ENCODE measurements around the gene COLGALT1. TPM values are rescaled to one million over a fixed set of nuclear protein-coding genes. Genes with fewer than 3 reads are reported as not detected.

Gene COLGALT1
- total RNA-seq, 1 experiment from 2014 or later: 80.1 TPM

- Histone ChIP-seq H3K4me3 (ENCODE audit: low read depth, low read length) (no peak overlapping the region), H3K27me3 (replicated peaks; ENCODE audit: control insufficient read depth, insufficient read depth, low read length) (no peaks in the 10 kb centered on the region), H3K36me3 (ENCODE audit: control insufficient read depth, insufficient read depth, low read length) (peaks cover 1% of the 10 kb centered on the region), H3K4me1 (0 out of 2 replicates have a peak, but pooled peaks cover 5% of the 10 kb centered on the region), H3K9me3 (no peaks in the 10 kb centered on the region)
- Mint-ChIP-seq H3K36me3 (ENCODE audit: insufficient read depth, unreplicated experiment) (peaks cover 63% of the 10 kb centered on the region), H3K27ac (ENCODE audit: unreplicated experiment) (no peak overlapping the region), H3K9me3 (ENCODE audit: unreplicated experiment) (no peaks in the 10 kb centered on the region), H3K4me3 (ENCODE audit: unreplicated experiment) (no peak overlapping the region), H3K4me1 (ENCODE audit: low read depth, unreplicated experiment) (peaks cover 13% of the 10 kb centered on the region), H3K27me3 (ENCODE audit: insufficient read depth, unreplicated experiment) (no peaks in the 10 kb centered on the region)
- POLR2A ChIA-PET: no interaction called here
- TF ChIP-seq CTCF (IDR thresholded peaks at IDR 0.05; ENCODE audit: insufficient read depth in 1 of 2, low read depth in 1 of 2, low read length in 1 of 2, severe bottlenecking in 1 of 2, unreplicated experiment in 1 of 2): no peak
- no TSS peak for BruUV-seq (replicated peaks)
- DNase-seq: no peak
- CTCF ChIA-PET: interaction anchor here (1.5 kb wide), 1 partner anchor 11 kb away, joined by 7 read pairs; no protein-coding TSS in a partner anchor
- intact Hi-C loops (cut with micrococcal nuclease; ENCODE audit: unreplicated experiment): no loop called here
These were observed 7.1 kb downstream of the COLGALT1 start for GRCh38 chr19:17562561-17562960.

- H3K4me1 ChIP-seq: 0 out of 2 replicates have a peak, but pooled peaks cover 5% of the 10 kb centered on the region
- no peak overlapping the region for H3K4me3 Mint-ChIP-seq (ENCODE audit: unreplicated experiment)
- no peak overlapping the region for H3K4me3 ChIP-seq (ENCODE audit: low read depth, low read length)
- TF ChIP-seq CTCF (IDR thresholded peaks at IDR 0.05; ENCODE audit: insufficient read depth in 1 of 2, low read depth in 1 of 2, low read length in 1 of 2, severe bottlenecking in 1 of 2, unreplicated experiment in 1 of 2): no peak
- no peaks in the 10 kb centered on the region for H3K27me3 Mint-ChIP-seq (ENCODE audit: insufficient read depth, unreplicated experiment)
- no peaks in the 10 kb centered on the region for H3K9me3 Mint-ChIP-seq (ENCODE audit: unreplicated experiment)
- CTCF ChIA-PET: no interaction called here
- H3K27ac Mint-ChIP-seq (ENCODE audit: unreplicated experiment): peak overlapping the region; percentile 28
- no TSS peak for BruUV-seq (replicated peaks)
- H3K4me1 Mint-ChIP-seq (ENCODE audit: low read depth, unreplicated experiment): peaks cover 6% of the 10 kb centered on the region
- POLR2A ChIA-PET: no interaction called here
- intact Hi-C loops (cut with micrococcal nuclease; ENCODE audit: unreplicated experiment): no loop called here
- DNase-seq: no peak
- peaks cover 69% of the 10 kb centered on the region for H3K36me3 Mint-ChIP-seq (ENCODE audit: insufficient read depth, unreplicated experiment)
- H3K27me3 ChIP-seq (replicated peaks; ENCODE audit: control insufficient read depth, insufficient read depth, low read length): no peaks in the 10 kb centered on the region
- H3K9me3 ChIP-seq: no peaks in the 10 kb centered on the region
- H3K36me3 ChIP-seq (ENCODE audit: control insufficient read depth, insufficient read depth, low read length): no peaks in the 10 kb centered on the region; the same call in 1 of the 2 replicates
These were observed 9.3 kb downstream of the COLGALT1 start for GRCh38 chr19:17564781-17565180.

GRCh38 chr19:17565611-17566010, 10.2 kb downstream of the COLGALT1 start:
- Mint-ChIP-seq H3K27me3 (ENCODE audit: insufficient read depth, unreplicated experiment) (no peaks in the 10 kb centered on the region), H3K4me1 (ENCODE audit: low read depth, unreplicated experiment) (no peaks in the 10 kb centered on the region), H3K4me3 (ENCODE audit: unreplicated experiment) (no peak overlapping the region), H3K36me3 (ENCODE audit: insufficient read depth, unreplicated experiment) (peaks cover 63% of the 10 kb centered on the region), H3K27ac (ENCODE audit: unreplicated experiment) (no peak overlapping the region), H3K9me3 (ENCODE audit: unreplicated experiment) (no peaks in the 10 kb centered on the region)
- H3K4me3 ChIP-seq (ENCODE audit: low read depth, low read length): no peak overlapping the region
- H3K27me3 ChIP-seq (replicated peaks; ENCODE audit: control insufficient read depth, insufficient read depth, low read length): no peaks in the 10 kb centered on the region
- POLR2A ChIA-PET: no interaction called here
- intact Hi-C loops (cut with micrococcal nuclease; ENCODE audit: unreplicated experiment): no loop called here
- H3K4me1 ChIP-seq: no peaks in the 10 kb centered on the region
- no TSS peak for BruUV-seq (replicated peaks)
- no peak for TF ChIP-seq CTCF (IDR thresholded peaks at IDR 0.05; ENCODE audit: insufficient read depth in 1 of 2, low read depth in 1 of 2, low read length in 1 of 2, severe bottlenecking in 1 of 2, unreplicated experiment in 1 of 2)
- CTCF ChIA-PET: no interaction called here
- DNase-seq: no peak
- no peaks in the 10 kb centered on the region for H3K36me3 ChIP-seq (ENCODE audit: control insufficient read depth, insufficient read depth, low read length)
- H3K9me3 ChIP-seq: no peaks in the 10 kb centered on the region
